HEK293 (cell line): ENCODE data around the gene ZNF385C.

ENCODE experiments used
- CTCF ChIA-PET: fragments of 350-600 bp; formaldehyde crosslinking; extraction: SDS; loops from one replicate; lab custom pipeline; 2021; ENCODE audit warnings: antibody characterized with exemption; lab: Yijun Ruan, JAX
- POLR2A ChIA-PET: fragments of 300-600 bp; formaldehyde crosslinking; extraction: SDS; loops from one replicate; lab custom pipeline; 2020; ENCODE audit warnings: antibody characterized with exemption, inconsistent platforms; lab: Yijun Ruan, JAX
- H3K27ac ChIP-seq: fragments of 200-500 bp; sonication (Bioruptor generic); 2 replicates; pipeline ENCODE4 v1.5.1; 2014; ENCODE audit warnings: low read depth, low read length, control low read depth, inconsistent platforms; ENCODE audit errors: extremely low read depth
- H3K36me3 ChIP-seq, 2 experiments: fragments of 200-500 bp in 1 of 2; sonication (Bioruptor generic) in 1 of 2; 1 replicate in 1 of 2; 2 replicates in 1 of 2; pipeline ENCODE4 v1.5.1; 2014 to 2017; ENCODE audit warnings: inconsistent platforms in 2 of 2, low read length in 2 of 2; ENCODE audit not compliant: control insufficient read depth in 2 of 2, insufficient read depth in 1 of 2
- H3K4me1 ChIP-seq: fragments of 200-500 bp; sonication (Bioruptor generic); 2 replicates; pipeline ENCODE4 v1.5.1; 2014; ENCODE audit warnings: mild to moderate bottlenecking, low read length, inconsistent platforms; ENCODE audit not compliant: control insufficient read depth, insufficient read depth
- H3K4me3 ChIP-seq: 2 replicates; pipeline ENCODE4 v1.5.1; 2011; ENCODE audit warnings: low read depth, mild to moderate bottlenecking, control low read depth, low read length, moderate library complexity
- H3K9me3 ChIP-seq: fragments of 200-500 bp; sonication (Bioruptor generic); 2 replicates; pipeline ENCODE4 v1.5.1; 2014; ENCODE audit warnings: low read depth, low read length, inconsistent platforms; ENCODE audit not compliant: control insufficient read depth, insufficient read depth
- GLIS1 ChIP-seq: fragments of 450-650 bp; formaldehyde crosslinking; IDR thresholded peaks from 2 replicates; pipeline ENCODE4 v1.5.1; 2016; ENCODE audit warnings: missing biosample characterization, missing genetic modification characterization
- MZF1 ChIP-seq: fragments of 450-650 bp; formaldehyde crosslinking; IDR thresholded peaks from 2 replicates; pipeline ENCODE4 v1.5.1; 2017; ENCODE audit warnings: missing biosample characterization, missing genetic modification characterization, borderline replicate concordance
- SETDB1 ChIP-seq: IDR thresholded peaks from one replicate; pipeline ENCODE4 v1.6.1; 2017; ENCODE audit warnings: mild to moderate bottlenecking, low read length, moderate library complexity, mixed read lengths; ENCODE audit not compliant: insufficient read length
- ZNF132 ChIP-seq: fragments of 450-650 bp; formaldehyde crosslinking; IDR thresholded peaks from 2 replicates; pipeline ENCODE4 v1.5.1; 2017; ENCODE audit warnings: missing biosample characterization, missing genetic modification characterization, borderline replicate concordance
- ZNF175 ChIP-seq: fragments of 450-650 bp; formaldehyde crosslinking; IDR thresholded peaks from 2 replicates; pipeline ENCODE4 v1.5.1; 2016; ENCODE audit warnings: missing biosample characterization, missing genetic modification characterization
- ZNF2 ChIP-seq: fragments of 450-650 bp; formaldehyde crosslinking; IDR thresholded peaks from 2 replicates; pipeline ENCODE4 v1.5.1; 2016; ENCODE audit warnings: missing biosample characterization, missing genetic modification characterization
- ZNF292 ChIP-seq: fragments of 450-650 bp; formaldehyde crosslinking; IDR thresholded peaks from 2 replicates; pipeline ENCODE4 v1.5.1; 2016; ENCODE audit warnings: low read depth, missing biosample characterization, missing genetic modification characterization, borderline replicate concordance
- ZNF37A ChIP-seq: fragments of 450-650 bp; IDR thresholded peaks from 2 replicates; pipeline ENCODE4 v1.5.1; 2018; ENCODE audit warnings: missing biosample characterization, missing genetic modification characterization
- ZNF423 ChIP-seq: fragments of 450-650 bp; formaldehyde crosslinking; IDR thresholded peaks from 2 replicates; pipeline ENCODE4 v1.5.1; 2016; ENCODE audit warnings: missing biosample characterization, missing genetic modification characterization
- ZNF514 ChIP-seq: fragments of 450-650 bp; formaldehyde crosslinking; IDR thresholded peaks from 2 replicates; pipeline ENCODE4 v1.5.1; 2016; ENCODE audit warnings: missing biosample characterization, missing genetic modification characterization
- ZNF580 ChIP-seq: fragments of 450-650 bp; formaldehyde crosslinking; IDR thresholded peaks from 2 replicates; pipeline ENCODE4 v1.5.1; 2016; ENCODE audit warnings: missing biosample characterization, missing genetic modification characterization
- ZNF654 ChIP-seq: fragments of 450-650 bp; formaldehyde crosslinking; IDR thresholded peaks from 2 replicates; pipeline ENCODE4 v1.5.1; 2016; ENCODE audit warnings: low read depth, missing biosample characterization, missing genetic modification characterization
- ZNF692 ChIP-seq: fragments of 450-650 bp; formaldehyde crosslinking; IDR thresholded peaks from 2 replicates; pipeline ENCODE4 v1.5.1; 2016; ENCODE audit warnings: missing biosample characterization, missing genetic modification characterization
- ZNF747 ChIP-seq: fragments of 450-650 bp; formaldehyde crosslinking; IDR thresholded peaks from 2 replicates; pipeline ENCODE4 v1.5.1; 2016; ENCODE audit warnings: missing biosample characterization, missing genetic modification characterization
- ZNF776 ChIP-seq: fragments of 450-650 bp; formaldehyde crosslinking; IDR thresholded peaks from 2 replicates; pipeline ENCODE4 v1.5.0; 2017; ENCODE audit warnings: missing biosample characterization, missing genetic modification characterization, borderline replicate concordance
- ZNF792 ChIP-seq: fragments of 450-650 bp; formaldehyde crosslinking; IDR thresholded peaks from 2 replicates; pipeline ENCODE4 v1.5.1; 2016; ENCODE audit warnings: missing biosample characterization, missing genetic modification characterization
- ZSCAN5A ChIP-seq: fragments of 450-650 bp; formaldehyde crosslinking; IDR thresholded peaks from 2 replicates; pipeline ENCODE4 v1.5.1; 2016; ENCODE audit warnings: missing biosample characterization, missing genetic modification characterization
- TF ChIP-seq, protein P1 (sequence below): sonication (generic); formaldehyde crosslinking; IDR thresholded peaks from 2 replicates; pipeline ENCODE4 v1.8.1; 2022; ENCODE audit warnings: mild to moderate bottlenecking, moderate library complexity, missing genetic modification reagents
- TF ChIP-seq, protein P2 (sequence below): fragments of 450-650 bp; formaldehyde crosslinking; IDR thresholded peaks from 2 replicates; pipeline ENCODE4 v1.5.1; 2016; ENCODE audit warnings: missing biosample characterization, missing genetic modification characterization
- TF ChIP-seq, protein P3 (sequence below): fragments of 450-650 bp; formaldehyde crosslinking; IDR thresholded peaks from 2 replicates; pipeline ENCODE4 v1.5.1; 2016; ENCODE audit warnings: missing biosample characterization, missing genetic modification characterization

ZNF385C gene

GRCh38 chr17:42103221-42103954 lies 5.1 kb upstream of the ZNF385C start:
- Histone ChIP-seq H3K27ac (no peak overlapping the region), H3K4me3 (no peak overlapping the region), H3K4me1 (peaks cover 4% of the 10 kb centered on the region; the same call in 1 of the 2 replicates), H3K36me3 (no peaks in the 10 kb centered on the region), H3K9me3 (no peaks in the 10 kb centered on the region)
- TF ChIP-seq SETDB1: no peak
- TF ChIP-seq ZNF747 (tag by site-specific recombination): no peak
- TF ChIP-seq, protein P1, sequence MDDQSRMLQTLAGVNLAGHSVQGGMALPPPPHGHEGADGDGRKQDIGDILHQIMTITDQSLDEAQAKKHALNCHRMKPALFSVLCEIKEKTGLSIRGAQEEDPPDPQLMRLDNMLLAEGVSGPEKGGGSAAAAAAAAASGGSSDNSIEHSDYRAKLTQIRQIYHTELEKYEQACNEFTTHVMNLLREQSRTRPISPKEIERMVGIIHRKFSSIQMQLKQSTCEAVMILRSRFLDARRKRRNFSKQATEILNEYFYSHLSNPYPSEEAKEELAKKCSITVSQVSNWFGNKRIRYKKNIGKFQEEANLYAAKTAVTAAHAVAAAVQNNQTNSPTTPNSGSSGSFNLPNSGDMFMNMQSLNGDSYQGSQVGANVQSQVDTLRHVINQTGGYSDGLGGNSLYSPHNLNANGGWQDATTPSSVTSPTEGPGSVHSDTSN (CRISPR knock-in tag): no peak
- no peak for TF ChIP-seq ZNF292 (tag by site-specific recombination)
- TF ChIP-seq ZSCAN5A: no peak
- ChIA-PET POLR2A (interaction anchor here (1.2 kb wide), 1 partner anchor 9 kb away, joined by 4 read pairs; the partner anchor contains the start of gene DHX58), CTCF (interaction anchor here (0.6 to 12.3 kb wide), 12 partner anchors 10 to 142 kb away, joined by 3 to 132 read pairs (median 4); partner anchors contain the start of genes DNAJC7 and NKIRAS2)

DNA sequence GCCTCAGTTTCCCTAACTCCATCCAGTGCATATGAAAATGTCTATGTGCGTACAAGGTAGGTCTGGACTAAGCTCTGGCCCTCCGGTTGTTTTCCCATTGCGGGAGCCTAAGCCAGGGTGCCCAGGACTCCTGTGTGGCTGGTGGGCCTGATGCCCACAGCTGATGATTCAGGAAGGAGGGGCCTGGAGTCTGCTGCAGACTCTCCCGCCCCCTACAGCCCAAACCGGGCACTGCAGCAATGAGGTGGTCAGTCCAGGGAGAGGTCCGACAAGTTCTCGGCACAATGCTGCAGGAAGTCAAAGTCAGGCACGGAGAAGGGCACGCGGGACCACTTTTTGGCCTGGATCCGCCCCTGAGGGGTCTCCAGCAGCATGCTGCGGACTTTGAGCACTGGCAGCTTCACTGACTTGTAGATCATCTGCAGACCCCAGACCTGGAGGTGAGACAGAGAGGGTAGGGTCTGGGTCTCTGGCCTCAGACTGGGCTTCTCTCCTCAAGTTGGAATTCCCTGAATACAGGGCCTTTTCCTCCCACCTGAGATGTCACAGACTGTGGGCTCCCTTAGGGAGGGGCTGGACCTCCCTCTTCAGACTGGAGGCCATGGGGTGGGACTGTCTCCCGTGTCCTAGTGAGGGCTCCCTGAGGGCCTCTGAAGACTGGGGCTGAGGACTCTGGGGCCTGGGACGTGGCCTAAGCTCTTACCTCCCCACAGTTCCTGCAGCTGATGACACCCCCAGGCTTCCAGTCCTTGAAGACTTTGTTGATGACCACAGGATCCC lies 3.4 kb upstream of the ZNF385C start:
- Histone ChIP-seq H3K4me3 (no peak overlapping the region), H3K9me3 (no peaks in the 10 kb centered on the region), H3K4me1 (no peaks in the 10 kb centered on the region; the same call in 1 of the 2 replicates)
- POLR2A ChIA-PET: interaction anchor here (0.5 to 1.1 kb wide), 4 partner anchors 34 to 85 kb away, joined by 4 to 7 read pairs (median 4); no protein-coding TSS in a partner anchor
- TF ChIP-seq ZNF776 (no peak), GLIS1 (tag by site-specific recombination) (peak; percentile 31; the same call in 1 of the 2 replicates), ZNF654 (peak; percentile 71), ZNF514 (tag by site-specific recombination) (no peak), ZNF37A (tag by site-specific recombination) (no peak), ZNF692 (tag by site-specific recombination) (no peak), ZNF792 (tag by site-specific recombination) (no peak), ZNF580 (tag by site-specific recombination) (peak; percentile 74; the same call in 1 of the 2 replicates), ZNF2 (tag by site-specific recombination) (peak; percentile 46; the same call in 1 of the 2 replicates), MZF1 (tag by site-specific recombination) (no peak), ZNF423 (tag by site-specific recombination) (no peak), ZNF132 (no peak), ZNF175 (no peak)
- TF ChIP-seq, protein P2, sequence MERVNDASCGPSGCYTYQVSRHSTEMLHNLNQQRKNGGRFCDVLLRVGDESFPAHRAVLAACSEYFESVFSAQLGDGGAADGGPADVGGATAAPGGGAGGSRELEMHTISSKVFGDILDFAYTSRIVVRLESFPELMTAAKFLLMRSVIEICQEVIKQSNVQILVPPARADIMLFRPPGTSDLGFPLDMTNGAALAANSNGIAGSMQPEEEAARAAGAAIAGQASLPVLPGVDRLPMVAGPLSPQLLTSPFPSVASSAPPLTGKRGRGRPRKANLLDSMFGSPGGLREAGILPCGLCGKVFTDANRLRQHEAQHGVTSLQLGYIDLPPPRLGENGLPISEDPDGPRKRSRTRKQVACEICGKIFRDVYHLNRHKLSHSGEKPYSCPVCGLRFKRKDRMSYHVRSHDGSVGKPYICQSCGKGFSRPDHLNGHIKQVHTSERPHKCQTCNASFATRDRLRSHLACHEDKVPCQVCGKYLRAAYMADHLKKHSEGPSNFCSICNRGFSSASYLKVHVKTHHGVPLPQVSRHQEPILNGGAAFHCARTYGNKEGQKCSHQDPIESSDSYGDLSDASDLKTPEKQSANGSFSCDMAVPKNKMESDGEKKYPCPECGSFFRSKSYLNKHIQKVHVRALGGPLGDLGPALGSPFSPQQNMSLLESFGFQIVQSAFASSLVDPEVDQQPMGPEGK (tag by site-specific recombination): peak; percentile 36; the same call in 1 of the 2 replicates
- TF ChIP-seq, protein P1 (CRISPR knock-in tag): no peak
- TF ChIP-seq, protein P3, sequence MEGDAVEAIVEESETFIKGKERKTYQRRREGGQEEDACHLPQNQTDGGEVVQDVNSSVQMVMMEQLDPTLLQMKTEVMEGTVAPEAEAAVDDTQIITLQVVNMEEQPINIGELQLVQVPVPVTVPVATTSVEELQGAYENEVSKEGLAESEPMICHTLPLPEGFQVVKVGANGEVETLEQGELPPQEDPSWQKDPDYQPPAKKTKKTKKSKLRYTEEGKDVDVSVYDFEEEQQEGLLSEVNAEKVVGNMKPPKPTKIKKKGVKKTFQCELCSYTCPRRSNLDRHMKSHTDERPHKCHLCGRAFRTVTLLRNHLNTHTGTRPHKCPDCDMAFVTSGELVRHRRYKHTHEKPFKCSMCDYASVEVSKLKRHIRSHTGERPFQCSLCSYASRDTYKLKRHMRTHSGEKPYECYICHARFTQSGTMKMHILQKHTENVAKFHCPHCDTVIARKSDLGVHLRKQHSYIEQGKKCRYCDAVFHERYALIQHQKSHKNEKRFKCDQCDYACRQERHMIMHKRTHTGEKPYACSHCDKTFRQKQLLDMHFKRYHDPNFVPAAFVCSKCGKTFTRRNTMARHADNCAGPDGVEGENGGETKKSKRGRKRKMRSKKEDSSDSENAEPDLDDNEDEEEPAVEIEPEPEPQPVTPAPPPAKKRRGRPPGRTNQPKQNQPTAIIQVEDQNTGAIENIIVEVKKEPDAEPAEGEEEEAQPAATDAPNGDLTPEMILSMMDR (tag by site-specific recombination): peak; percentile 69
- TF ChIP-seq, all 188 proteins: peak for 6
- no peaks in the 10 kb centered on the region for H3K36me3 ChIP-seq
- H3K27ac ChIP-seq: no peak overlapping the region
- CTCF ChIA-PET: interaction anchor here (0.6 to 12.3 kb wide), 40 partner anchors 10 to 836 kb away, joined by 3 to 132 read pairs (median 4); partner anchors contain the start of genes DHX58, DNAJC7 and NKIRAS2
